NT2/D1 (cell line): ENCODE measurements around the gene RBM44.

Source experiments
- DNase-seq: peaks from one replicate; pipeline ENCODE4 v3.0.0-alpha.2; 2011; ENCODE audit warnings: low read depth, low spot score
- H3K27me3 ChIP-seq: 2 replicates; pipeline ENCODE4 v1.6.0; 2011; ENCODE audit warnings: mild to moderate bottlenecking; ENCODE audit not compliant: insufficient read length, insufficient read depth
- H3K36me3 ChIP-seq: 2 replicates; pipeline ENCODE4 v1.6.1; 2011; ENCODE audit warnings: mild to moderate bottlenecking, low read length, mixed read lengths; ENCODE audit not compliant: insufficient read depth, insufficient read length
- H3K4me1 ChIP-seq: 2 replicates; pipeline ENCODE4 v1.5.1; 2011; ENCODE audit not compliant: insufficient read depth, insufficient read length
- H3K4me3 ChIP-seq: 2 replicates; pipeline ENCODE4 v1.5.1; 2011; ENCODE audit warnings: low read depth; ENCODE audit not compliant: insufficient read length
- H3K9ac ChIP-seq: 2 replicates; pipeline ENCODE4 v1.6.0; 2011; ENCODE audit warnings: low read depth; ENCODE audit not compliant: insufficient read length
- H3K9me3 ChIP-seq: 2 replicates; pipeline ENCODE4 v1.5.1; 2011; ENCODE audit warnings: mild to moderate bottlenecking, low read length; ENCODE audit not compliant: insufficient read depth
- SUZ12 ChIP-seq: IDR thresholded peaks from 2 replicates; pipeline ENCODE4 v1.6.1; 2011; ENCODE audit not compliant: insufficient read length, insufficient read depth; ENCODE audit errors: extremely low read depth
- YY1 ChIP-seq: IDR thresholded peaks from 2 replicates; pipeline ENCODE4 v1.6.1; 2011; ENCODE audit not compliant: insufficient read length, insufficient read depth
- ZNF274 ChIP-seq: IDR thresholded peaks from 2 replicates; pipeline ENCODE4 v1.6.1; 2011; ENCODE audit warnings: mild to moderate bottlenecking, low read depth, low read length

The RBM44 gene

GRCh38 chr2:237874585-237875161 lies 76.1 kb downstream of the RBM44 start:
- Histone ChIP-seq H3K27me3 (no peaks in the 10 kb centered on the region), H3K9me3 (peaks cover 22% of the 10 kb centered on the region; the same call in 1 of the 2 replicates), H3K9ac (no peak overlapping the region), H3K36me3 (no peaks in the 10 kb centered on the region), H3K4me1 (peaks cover 15% of the 10 kb centered on the region), H3K4me3 (no peak overlapping the region)
- DNase-seq = no peak
- TF ChIP-seq ZNF274 (no peak), SUZ12 (no peak), YY1 (no peak)

- Histone ChIP-seq H3K27me3 (no peaks in the 10 kb centered on the region), H3K36me3 (no peaks in the 10 kb centered on the region), H3K4me3 (no peak overlapping the region), H3K9me3 (peaks cover 22% of the 10 kb centered on the region; the same call in 1 of the 2 replicates), H3K9ac (no peak overlapping the region), H3K4me1 (peaks cover 16% of the 10 kb centered on the region)
- TF ChIP-seq SUZ12 (no peak), YY1 (no peak), ZNF274 (no peak)
- DNase-seq = no peak
Measured at GRCh38 chr2:237875256-237876060, 76.9 kb downstream of the RBM44 start.

- DNase-seq = no peak
- Histone ChIP-seq H3K4me1 (peaks cover 20% of the 10 kb centered on the region), H3K9me3 (peaks cover 22% of the 10 kb centered on the region; the same call in 1 of the 2 replicates), H3K4me3 (no peak overlapping the region), H3K9ac (peak overlapping the region; percentile 33), H3K36me3 (no peaks in the 10 kb centered on the region), H3K27me3 (no peaks in the 10 kb centered on the region)
- TF ChIP-seq SUZ12 = no peak
- no peak for TF ChIP-seq ZNF274
- no peak for TF ChIP-seq YY1
Measured at GRCh38 chr2:237876061-237876526, 77.5 kb downstream of the RBM44 start.

- Histone ChIP-seq H3K4me3 (no peak overlapping the region), H3K9me3 (peaks cover 18% of the 10 kb centered on the region; the same call in 1 of the 2 replicates), H3K27me3 (no peaks in the 10 kb centered on the region), H3K9ac (peak overlapping the region; percentile 33), H3K36me3 (no peaks in the 10 kb centered on the region), H3K4me1 (peaks cover 20% of the 10 kb centered on the region)
- DNase-seq = no peak
- TF ChIP-seq YY1 (no peak), ZNF274 (no peak), SUZ12 (no peak)
Measured at GRCh38 chr2:237876532-237876931, 78.0 kb downstream of the RBM44 start.

DNA sequence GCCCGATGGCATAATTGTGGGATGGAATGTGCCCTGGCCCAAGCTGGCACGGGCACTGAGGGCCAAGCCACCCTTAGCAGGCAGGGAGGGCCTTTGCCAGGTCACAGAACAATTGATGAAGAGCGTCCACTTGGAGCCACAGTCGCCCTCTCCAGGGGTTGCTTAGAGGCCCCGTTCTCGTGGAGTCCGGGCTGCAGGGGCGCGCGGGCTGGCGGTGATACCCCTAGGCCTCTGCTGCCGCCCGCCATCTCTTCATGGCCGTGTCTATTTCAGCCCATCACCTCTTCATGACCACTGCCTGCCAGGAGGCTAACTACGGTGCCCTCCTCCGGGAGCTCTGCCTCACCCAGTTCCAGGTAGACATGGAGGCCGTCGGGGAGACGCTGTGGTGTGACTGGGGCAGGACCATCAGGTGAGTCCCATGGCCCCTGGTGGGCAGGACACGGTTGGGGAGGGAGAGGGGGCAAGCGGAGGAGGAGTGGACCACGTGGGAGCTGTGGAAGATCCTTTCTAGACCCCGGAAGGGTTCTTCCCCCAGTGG lies 78.4 kb downstream of the RBM44 start:
- peaks cover 20% of the 10 kb centered on the region for H3K4me1 ChIP-seq
- H3K4me3 ChIP-seq = no peak overlapping the region
- no peaks in the 10 kb centered on the region for H3K27me3 ChIP-seq
- H3K9ac ChIP-seq = no peak overlapping the region
- TF ChIP-seq SUZ12 (no peak), ZNF274 (no peak), YY1 (no peak)
- H3K36me3 ChIP-seq = no peaks in the 10 kb centered on the region
- peaks cover 15% of the 10 kb centered on the region; the same call in 1 of the 2 replicates for H3K9me3 ChIP-seq
- DNase-seq = no peak

DNA sequence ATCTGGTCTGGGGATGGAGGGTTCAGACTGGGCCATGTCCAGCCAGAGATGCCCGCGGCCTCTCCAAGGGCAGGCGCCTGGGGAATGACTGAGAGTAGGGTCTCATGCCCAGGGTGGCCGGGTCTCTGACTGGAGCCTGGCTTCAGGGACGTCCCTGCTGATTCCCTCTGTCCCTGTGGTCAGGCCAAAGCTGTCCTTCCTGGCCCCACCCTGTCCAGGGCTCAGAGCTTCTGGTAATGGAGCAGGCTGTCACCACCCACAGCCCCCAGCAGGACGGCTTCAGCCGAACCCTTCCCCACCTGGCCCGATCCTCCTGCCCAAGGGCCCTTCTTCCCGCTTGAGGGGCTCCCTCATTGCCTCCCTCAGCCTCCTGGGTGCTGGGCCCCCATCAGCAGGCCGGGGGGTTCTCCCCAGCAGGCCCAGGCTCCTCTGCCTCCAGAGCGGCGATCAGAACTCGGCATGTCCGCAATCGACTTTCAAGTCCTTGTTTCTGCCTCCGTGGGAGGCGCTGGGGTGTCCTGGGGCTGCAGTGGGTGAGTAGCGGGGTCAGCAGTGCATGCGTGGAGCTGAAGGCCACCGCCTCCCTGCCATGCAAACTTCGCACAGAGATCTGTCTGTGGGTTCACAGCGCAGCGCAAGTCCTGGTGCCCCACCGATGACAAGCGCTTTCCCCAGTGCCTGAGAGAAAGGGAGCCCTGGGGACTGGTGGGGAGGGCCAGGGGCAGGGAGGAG lies 79.2 kb downstream of the RBM44 start:
- H3K27me3 ChIP-seq = no peaks in the 10 kb centered on the region
- DNase-seq = no peak
- peaks cover 20% of the 10 kb centered on the region for H3K4me1 ChIP-seq
- peaks cover 8% of the 10 kb centered on the region; the same call in 1 of the 2 replicates for H3K9me3 ChIP-seq
- no peak overlapping the region for H3K9ac ChIP-seq
- H3K4me3 ChIP-seq = no peak overlapping the region
- no peak for TF ChIP-seq ZNF274
- no peak for TF ChIP-seq SUZ12
- no peak for TF ChIP-seq YY1
- H3K36me3 ChIP-seq = no peaks in the 10 kb centered on the region
